Prostate gland (tissue), 2 donors: ENCODE data around the gene HRH2.

Experiments used
- POLR2A ChIP-seq: fragments of 450-650 bp; IDR thresholded peaks from one replicate; pipeline ENCODE4 v1.6.1; 2016; ENCODE audit warnings: antibody characterized with exemption, mild to moderate bottlenecking
- POLR2AphosphoS5 ChIP-seq: sonication (generic); formaldehyde crosslinking; IDR thresholded peaks from one replicate; pipeline ENCODE4 v1.6.1; 2017; ENCODE audit warnings: antibody characterized with exemption
- TF ChIP-seq, protein P1 (sequence below), 4 experiments: fragments of 200-600 bp in 2 of 4; fragments of 450-650 bp in 2 of 4; sonication (generic) in 2 of 4; IDR thresholded peaks; 1 replicate in 3 of 4; 2 replicates in 1 of 4; pipeline ENCODE4 v1.5.1; 2016 to 2019; ENCODE audit warnings: antibody characterized with exemption in 4 of 4, mild to moderate bottlenecking in 2 of 4, moderate library complexity in 2 of 4

DNA sequence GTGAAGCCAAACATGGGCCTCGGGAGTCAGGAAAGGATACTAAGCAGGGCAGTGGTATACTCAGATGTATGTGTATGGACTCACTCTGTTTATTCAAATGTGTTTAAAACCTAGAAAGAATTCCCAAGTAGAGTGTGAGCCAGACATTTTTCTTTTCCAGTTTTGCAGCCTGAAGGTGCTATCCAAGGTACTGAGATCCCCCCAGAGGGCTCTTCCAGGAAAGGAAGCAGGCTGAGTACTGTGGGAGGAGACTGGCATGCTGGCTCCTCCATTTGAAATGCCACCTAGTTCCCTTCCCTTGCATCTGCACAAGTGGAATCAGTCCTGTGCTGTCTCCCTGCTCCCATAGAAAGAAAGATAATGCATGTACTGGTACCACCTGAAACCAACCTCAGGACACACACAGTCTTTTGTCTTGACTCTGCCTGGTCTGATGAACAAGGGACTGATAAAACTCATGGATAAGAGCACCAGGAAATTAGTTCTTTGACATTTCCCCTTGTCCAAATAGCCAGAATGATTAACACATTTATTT, 85.9 kb downstream of the HRH2 start:
- TF ChIP-seq, protein P1, sequence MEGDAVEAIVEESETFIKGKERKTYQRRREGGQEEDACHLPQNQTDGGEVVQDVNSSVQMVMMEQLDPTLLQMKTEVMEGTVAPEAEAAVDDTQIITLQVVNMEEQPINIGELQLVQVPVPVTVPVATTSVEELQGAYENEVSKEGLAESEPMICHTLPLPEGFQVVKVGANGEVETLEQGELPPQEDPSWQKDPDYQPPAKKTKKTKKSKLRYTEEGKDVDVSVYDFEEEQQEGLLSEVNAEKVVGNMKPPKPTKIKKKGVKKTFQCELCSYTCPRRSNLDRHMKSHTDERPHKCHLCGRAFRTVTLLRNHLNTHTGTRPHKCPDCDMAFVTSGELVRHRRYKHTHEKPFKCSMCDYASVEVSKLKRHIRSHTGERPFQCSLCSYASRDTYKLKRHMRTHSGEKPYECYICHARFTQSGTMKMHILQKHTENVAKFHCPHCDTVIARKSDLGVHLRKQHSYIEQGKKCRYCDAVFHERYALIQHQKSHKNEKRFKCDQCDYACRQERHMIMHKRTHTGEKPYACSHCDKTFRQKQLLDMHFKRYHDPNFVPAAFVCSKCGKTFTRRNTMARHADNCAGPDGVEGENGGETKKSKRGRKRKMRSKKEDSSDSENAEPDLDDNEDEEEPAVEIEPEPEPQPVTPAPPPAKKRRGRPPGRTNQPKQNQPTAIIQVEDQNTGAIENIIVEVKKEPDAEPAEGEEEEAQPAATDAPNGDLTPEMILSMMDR (IDR thresholded peaks at IDR 0.05), result no peak
- TF ChIP-seq POLR2A (no peak), POLR2AphosphoS5 (no peak)
